HL-60 (cell line): ENCODE data around the gene CBL.

Experiments used
- DNase-seq, 2 experiments: peaks; one replicate each; pipeline ENCODE4 v3.0.0-alpha.2; 2010 to 2020; ENCODE audit warnings: low read depth in 1 of 2, low spot score in 1 of 2
- H3K27ac ChIP-seq: fragments of 250-450 bp; sonication (Bioruptor Pico); replicated peaks from 2 replicates; pipeline ENCODE4 v1.5.1; 2020; ENCODE audit warnings: mild to moderate bottlenecking, moderate library complexity
- H3K27me3 ChIP-seq: fragments of 250-450 bp; sonication (Bioruptor Pico); 2 replicates; pipeline ENCODE4 v1.5.1; 2021; ENCODE audit warnings: mild to moderate bottlenecking, moderate library complexity; ENCODE audit not compliant: insufficient read depth, poor library complexity, severe bottlenecking
- H3K4me3 ChIP-seq: replicated peaks from 2 replicates; pipeline ENCODE4 v1.5.1; 2011; ENCODE audit warnings: mild to moderate bottlenecking, control low read depth, low read length; ENCODE audit not compliant: insufficient read depth
- GABPA ChIP-seq: IDR thresholded peaks from 2 replicates; pipeline ENCODE4 v1.6.1; 2012; ENCODE audit warnings: low read depth
- POLR2AphosphoS5 ChIP-seq: IDR thresholded peaks from 2 replicates; pipeline ENCODE4 v1.6.1; 2012; ENCODE audit warnings: low read depth
- REST ChIP-seq: IDR thresholded peaks from 2 replicates; pipeline ENCODE4 v1.6.1; 2012; ENCODE audit warnings: low read depth; ENCODE audit not compliant: insufficient replicate concordance
- SPI1 ChIP-seq: IDR thresholded peaks from 2 replicates; pipeline ENCODE4 v1.6.1; 2012; ENCODE audit warnings: low read depth, mild to moderate bottlenecking, borderline replicate concordance
- TF ChIP-seq, protein P1 (sequence below): IDR thresholded peaks from one replicate; pipeline ENCODE4 v1.5.1; 2011; ENCODE audit warnings: low read length, control low read depth, inconsistent platforms; ENCODE audit not compliant: insufficient read depth

Gene CBL

DNA sequence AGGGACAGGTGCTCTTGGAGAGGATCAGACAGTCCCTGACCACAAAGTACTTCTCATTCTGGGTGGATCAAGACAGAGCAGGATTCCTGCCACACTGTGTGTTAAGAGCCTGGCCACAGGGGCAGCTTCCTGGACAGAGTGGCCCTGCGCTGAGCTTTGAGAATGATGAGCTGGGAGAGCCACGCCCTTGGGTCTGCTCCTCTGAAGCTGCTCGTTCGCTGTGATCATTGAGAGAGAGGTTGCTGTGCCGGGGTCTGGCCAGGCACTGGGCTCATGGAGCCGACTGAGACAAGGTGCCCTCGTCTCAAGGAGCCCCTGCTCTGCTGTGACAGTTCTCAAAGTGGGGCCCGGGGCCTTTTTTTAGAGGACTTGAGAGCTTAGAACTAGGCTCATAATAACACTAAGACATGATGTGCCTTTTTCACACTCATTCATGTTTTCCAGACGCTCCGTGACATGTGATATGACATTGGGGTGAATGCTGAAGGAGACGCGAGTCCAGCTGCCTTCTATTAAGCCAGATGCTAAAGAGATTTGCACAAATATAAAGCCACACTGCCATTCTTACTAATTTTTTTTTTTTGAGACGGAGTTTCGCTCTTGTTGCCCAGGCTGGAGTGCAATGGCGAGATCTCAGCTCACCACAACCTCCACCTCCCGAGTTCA lies 141.9 kb downstream of the CBL start:
- TF ChIP-seq REST (no peak), SPI1 (no peak), GABPA (no peak), POLR2AphosphoS5 (no peak)
- TF ChIP-seq, protein P1, sequence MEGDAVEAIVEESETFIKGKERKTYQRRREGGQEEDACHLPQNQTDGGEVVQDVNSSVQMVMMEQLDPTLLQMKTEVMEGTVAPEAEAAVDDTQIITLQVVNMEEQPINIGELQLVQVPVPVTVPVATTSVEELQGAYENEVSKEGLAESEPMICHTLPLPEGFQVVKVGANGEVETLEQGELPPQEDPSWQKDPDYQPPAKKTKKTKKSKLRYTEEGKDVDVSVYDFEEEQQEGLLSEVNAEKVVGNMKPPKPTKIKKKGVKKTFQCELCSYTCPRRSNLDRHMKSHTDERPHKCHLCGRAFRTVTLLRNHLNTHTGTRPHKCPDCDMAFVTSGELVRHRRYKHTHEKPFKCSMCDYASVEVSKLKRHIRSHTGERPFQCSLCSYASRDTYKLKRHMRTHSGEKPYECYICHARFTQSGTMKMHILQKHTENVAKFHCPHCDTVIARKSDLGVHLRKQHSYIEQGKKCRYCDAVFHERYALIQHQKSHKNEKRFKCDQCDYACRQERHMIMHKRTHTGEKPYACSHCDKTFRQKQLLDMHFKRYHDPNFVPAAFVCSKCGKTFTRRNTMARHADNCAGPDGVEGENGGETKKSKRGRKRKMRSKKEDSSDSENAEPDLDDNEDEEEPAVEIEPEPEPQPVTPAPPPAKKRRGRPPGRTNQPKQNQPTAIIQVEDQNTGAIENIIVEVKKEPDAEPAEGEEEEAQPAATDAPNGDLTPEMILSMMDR = no peak
- DNase-seq = no peak
- Histone ChIP-seq H3K27me3 (no peaks in the 10 kb centered on the region), H3K27ac (no peak overlapping the region), H3K4me3 (no peak overlapping the region)

GRCh38 chr11:119350302-119350701 lies 144.2 kb downstream of the CBL start:
- H3K27me3 ChIP-seq = peaks cover under 1% of the 10 kb centered on the region
- DNase-seq = no peak
- TF ChIP-seq REST (no peak), POLR2AphosphoS5 (no peak), SPI1 (no peak)
- TF ChIP-seq, protein P1 = no peak
- H3K4me3 ChIP-seq = no peak overlapping the region
- H3K27ac ChIP-seq = no peak overlapping the region

DNA sequence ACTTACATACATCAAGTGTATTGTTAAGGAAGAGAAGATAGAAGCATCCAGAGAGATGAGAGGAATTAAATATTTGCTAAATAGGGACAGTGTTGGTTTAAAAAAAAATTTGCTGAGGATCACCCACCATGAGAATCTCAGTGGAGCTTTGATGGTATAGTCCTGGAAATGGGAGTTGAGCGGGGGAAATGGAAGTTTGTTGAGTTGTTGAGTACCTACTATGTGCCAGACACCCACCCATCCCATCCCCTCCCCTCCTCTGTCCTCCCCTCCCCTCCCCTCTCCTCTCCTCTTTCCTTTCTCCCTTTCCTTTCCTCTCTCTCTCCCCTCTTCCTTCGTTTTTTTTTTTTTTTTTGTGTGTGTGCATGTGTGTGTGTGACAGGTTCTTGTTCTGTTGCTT lies 145.1 kb downstream of the CBL start:
- no peak overlapping the region for H3K4me3 ChIP-seq
- no peak for DNase-seq
- peaks cover 5% of the 10 kb centered on the region for H3K27me3 ChIP-seq

More for the DNA sequence above, 145.1 kb downstream of the CBL start:
- TF ChIP-seq SPI1 = no peak
- TF ChIP-seq, protein P1 = no peak
- no peak for TF ChIP-seq REST
- no peak for TF ChIP-seq GABPA
- no peak for TF ChIP-seq POLR2AphosphoS5
- H3K27ac ChIP-seq = no peak overlapping the region
